ENCODE results near the gene DSP.

Gene DSP

DNA sequence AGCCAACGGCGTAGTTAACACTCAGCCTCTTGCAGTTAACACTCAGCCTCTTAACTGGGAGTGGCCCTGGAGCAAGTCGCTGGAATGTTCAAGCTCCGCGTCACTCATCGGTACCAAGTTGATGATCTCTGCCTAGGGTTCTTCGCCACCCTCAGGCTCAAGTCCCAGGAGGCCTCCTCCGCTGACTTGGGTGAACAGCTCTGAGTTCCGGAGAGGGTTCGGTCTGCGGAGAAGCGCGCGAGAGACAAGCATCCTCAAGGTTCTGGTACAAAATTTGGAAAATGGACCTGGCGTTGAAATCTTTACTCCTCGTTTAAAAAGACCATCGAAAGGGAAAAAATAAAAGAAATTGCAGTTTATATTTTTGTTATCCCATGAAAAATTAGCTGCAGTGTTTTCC lies 876 bp upstream of the DSP start:
- DNase-seq: no peak

DNA sequence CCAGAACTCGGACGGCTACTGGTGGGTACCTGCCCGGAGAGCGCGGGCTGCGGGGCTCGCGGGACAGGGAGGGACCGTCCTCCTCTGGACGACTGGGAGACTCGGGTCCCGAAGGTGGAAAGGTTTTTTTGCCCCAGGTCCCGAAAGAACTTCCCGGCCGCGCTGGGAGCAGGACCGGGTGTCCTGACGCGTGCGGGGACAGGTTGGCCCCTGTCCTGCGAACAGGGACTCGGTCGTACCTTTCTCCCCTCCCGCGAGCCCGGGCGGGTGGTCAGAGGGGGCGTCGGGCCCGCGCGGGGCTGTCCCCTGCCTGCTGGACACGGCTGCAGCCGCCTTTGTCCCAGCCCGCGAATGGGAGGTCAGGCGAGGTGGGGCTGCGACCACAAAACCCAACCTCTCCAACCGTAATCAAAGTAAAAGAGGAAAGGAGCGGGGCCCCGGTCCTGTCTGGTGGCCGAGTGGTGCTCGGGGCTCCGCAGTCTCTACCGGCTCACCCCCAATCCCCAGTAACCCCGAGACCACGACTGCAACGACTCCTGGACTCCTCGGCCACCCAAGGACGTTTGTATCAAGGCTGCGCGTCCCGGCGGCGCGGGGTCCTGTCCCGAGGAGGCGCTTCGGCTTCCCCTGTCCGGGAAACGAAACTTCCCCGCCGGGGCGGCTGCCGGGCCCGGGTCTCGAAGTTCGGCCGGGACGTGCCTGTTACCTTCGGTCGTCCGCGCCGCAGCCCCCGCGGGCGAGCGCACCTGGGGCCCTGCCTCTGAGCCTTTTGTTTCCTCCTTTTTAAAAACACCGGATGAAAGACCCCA lies 798 bp downstream of the DSP start:
- no peak for DNase-seq

DNA sequence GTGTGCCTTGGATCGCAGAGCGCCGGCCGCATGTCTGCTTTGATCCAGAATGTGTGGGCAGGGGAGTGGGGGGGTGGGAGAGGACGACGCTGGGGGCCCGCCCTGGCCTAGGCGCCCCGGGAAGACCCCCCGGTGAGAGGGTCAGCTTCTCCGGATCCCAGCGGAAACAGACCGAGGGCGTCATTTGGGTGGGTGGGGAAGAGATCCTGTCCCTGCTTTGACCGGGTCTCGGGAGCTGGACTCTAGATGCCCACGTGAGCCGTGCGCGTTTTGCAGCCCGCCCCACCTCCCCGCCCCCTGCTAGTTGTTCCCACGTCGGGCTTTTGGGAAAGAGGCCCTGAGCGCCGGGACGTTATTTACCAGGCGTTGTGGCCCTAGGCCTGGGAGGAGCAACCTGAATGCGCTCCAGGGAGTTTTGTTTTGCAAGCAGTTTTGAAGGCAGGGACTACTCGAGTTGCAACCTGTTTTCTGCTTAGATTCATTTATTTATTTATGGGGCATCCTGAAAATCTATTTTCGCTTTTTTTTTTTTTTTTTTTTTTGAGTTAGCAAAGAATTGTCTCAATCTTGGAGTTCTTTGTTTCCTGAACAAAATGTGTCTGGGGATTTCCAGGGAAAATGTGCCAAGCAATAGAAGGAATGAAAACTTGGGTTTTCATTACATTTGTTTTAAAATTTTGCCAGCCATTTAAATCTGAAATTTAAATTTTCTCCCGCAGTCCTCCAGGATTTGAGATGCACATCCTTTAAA lies 1.6 kb downstream of the DSP start:
- DNase-seq: no peak

DNA sequence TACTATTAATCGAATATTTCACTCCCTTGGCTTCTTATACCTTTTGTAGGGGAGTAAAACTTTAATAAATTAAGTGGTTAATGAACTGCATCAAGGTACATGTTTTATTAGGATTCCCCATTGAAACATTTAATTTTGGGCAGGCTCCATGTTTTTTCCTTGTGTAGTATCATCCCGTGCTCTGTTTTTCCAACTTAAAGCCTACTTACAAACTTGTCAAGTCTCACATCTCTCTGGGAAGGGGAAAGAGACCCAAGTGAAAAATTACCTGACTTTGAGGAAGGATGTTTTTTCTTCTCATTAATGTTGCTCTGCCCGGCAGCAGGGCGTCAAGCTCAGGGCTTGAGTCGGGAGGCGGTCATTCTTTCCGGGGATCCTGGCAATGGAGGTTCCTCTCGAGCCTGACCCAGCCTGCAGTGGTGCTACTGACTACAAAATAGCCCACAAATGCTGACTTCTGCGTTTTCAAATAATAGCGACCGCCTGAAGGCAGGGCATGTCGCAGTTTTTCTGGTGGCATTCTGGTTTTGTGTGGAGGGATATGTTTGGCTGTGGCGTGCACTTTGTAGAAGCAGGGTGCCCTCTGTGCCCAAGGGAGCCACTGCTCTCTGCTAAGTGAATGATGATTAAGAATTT lies 2.4 kb downstream of the DSP start:
- DNase-seq: no peak

DNA sequence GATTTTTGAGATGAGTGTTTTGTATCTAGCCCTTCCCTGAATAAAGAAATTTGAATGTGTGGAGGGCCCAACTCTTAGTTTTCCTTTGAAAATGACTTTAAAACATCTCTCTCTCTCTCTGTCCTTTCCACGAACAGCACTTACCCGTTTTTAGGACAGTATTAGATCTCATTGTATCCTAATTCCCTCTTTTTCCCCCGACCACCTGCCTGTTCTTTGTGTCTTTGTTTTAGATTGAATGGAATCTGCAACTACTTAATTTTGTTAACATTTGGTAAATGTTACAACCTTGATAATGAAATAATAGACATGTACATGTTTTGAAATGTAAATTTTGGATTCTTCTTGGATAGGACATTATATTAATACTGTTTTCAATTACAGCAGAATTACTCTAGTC lies 3.1 kb downstream of the DSP start:
- DNase-seq: no peak

DNA sequence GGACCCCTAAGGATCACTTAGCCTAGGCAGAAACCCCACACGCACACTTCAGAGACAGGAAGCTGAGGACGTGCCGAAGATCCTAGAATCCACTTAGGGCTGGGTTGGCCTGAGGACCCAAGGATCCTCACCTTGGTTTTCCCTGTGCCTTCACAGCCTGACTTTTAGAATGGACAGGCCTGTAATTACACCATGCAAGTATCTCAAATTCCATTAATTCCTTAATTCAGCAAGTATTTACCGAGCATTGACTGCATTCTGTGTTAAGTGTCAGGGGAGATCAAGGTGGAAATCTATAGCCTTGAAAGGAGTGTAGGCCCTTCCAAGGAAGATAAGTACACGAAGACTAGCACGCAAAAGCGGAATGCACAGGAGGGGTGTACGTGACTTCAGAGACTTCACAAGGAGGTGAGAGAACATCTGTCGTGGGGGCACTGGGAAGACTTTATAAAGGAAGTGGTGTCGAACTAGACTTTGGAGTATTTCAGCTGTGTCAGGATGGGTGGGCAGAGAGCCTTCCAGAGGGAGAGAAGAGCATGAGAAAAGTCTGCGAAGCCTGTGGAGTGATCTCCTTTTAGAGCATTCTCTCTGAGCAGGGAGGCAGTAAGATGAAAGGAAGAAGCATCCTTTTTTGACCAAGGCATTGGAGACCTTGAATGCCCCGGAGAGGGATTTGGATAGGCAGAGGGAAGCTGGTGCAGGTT lies 4.0 kb downstream of the DSP start:
- DNase-seq: no peak

DNA sequence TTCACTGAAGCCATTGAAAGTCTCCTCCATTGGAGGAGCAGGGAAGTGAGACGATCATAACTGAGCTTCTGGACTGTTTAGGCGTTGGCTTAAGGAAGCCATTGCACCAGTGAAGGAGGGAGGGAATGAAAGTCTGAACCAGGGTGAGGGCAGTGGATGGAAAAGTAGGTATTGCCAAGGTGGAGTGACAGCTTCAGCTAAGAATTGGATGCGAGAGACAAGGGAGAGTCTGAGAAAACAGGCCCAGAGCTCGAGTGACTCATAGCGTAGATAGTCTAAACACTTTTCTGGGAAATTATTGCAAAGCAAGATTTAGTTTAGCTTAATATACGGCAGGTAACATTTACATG lies 4.5 kb downstream of the DSP start:
- no peak for DNase-seq

DNA sequence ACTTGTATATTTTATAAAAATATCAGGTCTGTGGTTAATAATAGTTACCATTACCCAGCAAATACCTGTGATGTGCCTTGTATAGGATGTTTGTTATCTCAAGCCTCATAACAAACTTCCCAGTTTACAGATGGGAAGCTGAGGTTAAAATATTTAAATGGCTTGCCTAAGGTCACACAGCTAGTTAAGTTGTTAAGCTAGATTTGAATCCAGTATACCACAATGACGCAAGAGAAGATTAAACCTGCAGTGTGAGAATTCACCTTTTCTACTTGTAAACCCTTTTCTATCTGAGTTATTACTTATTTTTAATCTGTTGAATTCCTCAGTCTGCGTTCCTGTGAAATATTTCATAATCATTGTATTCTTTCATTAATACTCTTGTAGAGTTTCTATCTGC lies 4.9 kb downstream of the DSP start:
- DNase-seq: no peak

DNA sequence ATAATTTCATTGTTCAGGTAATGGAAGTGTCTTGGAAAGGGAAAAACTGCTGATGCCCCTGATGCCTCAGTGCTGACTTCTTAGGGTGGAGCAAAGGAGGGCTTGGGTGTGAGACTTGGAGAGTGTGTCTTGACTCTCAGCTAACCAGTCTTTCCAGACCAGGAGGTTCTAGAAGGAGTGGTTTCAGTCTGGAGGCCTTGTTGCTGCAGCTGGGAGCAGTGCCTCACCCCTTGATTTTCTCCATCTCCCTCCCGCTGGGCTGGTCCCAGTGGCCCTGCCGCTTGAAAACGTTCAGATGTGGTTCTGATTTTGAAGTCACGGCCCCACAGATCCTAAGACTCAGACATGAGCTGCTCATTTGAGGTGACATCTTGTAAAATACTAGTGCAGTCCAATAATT lies 5.4 kb downstream of the DSP start:
- DNase-seq: no peak

DNA sequence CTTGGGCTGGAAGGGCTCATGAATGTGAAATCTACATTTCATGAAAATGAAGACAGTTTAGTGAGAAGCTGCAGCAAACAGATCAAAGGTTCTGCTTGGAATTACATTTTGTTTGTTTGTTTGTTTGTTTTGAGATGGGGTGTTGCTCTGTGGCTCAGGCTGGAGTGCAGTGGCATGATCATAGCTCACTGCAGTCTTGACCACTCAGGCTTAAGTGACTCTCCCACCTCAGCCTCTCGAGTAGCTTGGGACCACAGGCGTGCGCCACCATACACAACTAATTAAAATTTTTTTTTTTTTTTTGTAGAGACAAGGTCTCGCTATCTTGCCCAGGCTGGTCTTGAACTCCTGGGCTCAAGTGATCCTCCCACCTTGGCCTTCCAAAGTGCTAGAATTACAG lies 5.8 kb downstream of the DSP start:
- DNase-seq: no peak

DNA sequence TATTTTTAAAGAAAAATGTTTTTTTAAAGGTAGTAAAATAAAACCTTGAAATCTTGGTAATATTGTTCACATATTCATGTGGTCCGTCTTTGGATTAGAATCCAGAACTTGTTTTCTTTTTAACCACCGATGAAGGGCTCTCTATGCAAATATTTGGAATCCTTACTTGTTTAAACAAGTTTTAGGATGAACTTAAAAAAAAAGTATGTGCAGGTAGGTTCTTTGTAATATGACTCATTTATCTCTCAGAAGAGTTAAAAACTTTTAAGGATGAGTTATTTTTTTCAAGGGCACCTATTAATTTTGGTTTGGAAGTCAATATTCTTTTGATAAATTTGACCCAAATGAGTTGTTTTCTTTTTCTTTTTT lies 8.9 kb downstream of the DSP start:
- no peak for DNase-seq

DNA sequence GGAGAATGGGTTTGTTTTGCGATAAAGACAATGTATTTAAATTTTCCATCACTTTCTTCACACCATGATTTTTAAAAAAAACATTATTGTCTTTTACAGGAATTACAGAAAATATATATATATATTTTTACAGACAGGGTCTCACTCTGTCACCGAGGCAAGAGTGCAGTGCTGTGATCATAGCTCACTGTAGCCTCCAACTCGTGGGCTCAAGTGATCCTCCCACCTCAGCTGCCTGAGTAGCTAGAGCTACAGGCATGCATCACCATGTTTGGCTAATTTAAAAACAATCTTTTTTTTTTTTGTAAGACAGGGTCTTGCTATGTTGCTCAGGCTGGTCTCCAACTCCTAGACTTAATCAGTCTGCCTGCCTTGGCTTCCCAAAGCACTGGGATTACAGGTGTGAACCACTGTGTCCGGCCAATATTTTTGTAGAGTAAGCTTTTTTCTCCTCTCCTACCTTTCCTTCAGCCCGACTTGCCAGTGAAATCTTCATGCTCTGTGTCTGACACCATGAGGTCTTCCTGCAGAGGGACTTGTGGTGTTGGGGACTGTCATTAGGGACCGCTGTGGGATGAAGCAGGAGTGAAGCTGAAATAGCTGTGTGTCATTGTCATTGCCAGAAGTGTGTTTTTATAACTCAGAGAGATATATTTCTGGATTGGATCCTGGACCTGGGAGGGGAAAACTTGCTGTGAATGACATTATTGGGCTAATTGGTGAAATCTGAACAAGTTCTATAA lies 13.2 kb downstream of the DSP start:
- no peak for DNase-seq

DNA sequence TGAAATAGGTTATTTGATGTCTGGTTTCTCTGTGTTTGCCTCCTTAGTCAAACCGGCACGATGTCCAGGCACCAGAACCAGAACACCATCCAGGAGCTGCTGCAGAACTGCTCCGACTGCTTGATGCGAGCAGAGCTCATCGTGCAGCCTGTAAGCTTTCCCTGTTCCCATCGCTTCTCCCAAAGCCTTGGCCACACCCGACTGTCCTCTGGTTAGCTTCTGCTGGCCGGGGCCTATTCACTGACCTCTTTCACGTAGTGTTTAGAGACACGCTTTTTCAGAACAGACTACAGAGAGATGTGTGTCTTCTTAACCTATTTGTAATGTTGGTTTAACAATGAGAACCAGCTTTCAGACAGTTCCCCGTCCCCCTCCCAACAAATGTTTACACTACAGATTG lies 14.2 kb downstream of the DSP start:
- DNase-seq: no peak

DNA sequence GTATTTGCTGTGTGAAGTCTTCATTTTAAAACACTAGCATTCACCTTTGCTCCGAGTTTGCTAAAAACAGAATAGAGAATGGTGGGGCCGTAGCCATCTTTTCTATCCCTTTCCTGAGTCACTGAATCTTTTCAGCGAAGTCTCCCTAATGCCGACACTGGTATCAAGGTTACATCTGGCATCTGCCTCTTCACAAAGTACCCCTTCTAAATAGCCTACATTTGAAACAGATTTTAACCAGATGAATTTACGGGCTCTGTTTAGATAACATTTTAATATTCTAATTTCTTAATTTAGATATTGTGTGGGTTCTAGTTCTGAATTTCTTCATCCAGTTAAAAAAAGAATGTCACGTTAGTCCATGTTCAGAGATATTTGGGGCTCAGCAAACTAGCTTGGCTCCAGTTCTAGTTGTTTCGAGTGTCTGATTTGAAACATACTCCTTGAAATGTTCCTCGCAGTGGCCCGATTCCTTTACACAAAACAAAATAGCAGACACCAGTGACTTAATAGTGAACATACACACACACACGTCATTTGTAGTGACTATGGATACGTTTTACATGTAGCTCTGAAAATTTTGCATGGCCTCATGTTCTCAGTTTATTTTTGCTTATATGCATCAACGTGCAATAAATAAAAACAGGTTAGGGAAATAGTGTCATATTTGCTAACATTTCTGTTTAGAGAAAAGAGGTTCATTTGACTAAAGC lies 15.1 kb downstream of the DSP start:
- no peak for DNase-seq

DNA sequence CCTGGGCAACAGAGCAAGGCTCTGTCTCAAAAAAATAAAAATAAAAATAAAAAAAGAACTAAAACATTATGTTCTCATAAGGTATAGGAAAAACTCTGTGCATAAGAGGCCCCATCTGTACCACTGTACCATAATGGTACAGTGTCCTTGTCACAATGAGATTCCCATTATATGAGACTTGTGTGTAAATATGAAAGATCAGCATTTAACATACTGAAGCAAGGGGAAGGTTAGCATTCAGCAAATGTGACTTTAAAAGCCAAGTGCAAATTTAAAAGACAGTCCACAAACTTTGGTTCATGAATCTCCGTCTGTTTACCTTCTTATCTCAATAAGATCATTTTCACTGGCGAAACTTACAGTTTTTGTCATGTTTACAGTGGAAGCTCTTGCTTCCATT lies 16.2 kb downstream of the DSP start:
- no peak for DNase-seq

DNA sequence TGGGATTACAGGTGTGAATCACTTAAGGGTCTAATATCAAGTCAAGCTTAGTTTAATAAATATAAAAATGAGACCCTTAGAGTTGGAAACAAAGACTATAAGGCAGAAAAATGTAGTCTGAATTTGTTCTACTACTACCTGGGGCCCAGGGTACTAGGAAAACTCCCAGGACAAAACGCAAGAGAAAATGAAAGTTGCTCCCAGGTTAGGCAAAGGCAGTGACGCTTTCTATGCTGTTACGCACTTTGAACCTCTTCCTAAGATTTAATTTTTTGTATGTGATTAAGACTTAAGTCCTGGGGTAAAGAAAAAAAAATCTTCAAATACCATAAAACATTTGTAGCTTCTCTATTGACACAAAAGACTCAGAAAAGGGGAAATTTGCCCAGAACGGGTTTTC lies 17.3 kb downstream of the DSP start:
- no peak for DNase-seq

DNA sequence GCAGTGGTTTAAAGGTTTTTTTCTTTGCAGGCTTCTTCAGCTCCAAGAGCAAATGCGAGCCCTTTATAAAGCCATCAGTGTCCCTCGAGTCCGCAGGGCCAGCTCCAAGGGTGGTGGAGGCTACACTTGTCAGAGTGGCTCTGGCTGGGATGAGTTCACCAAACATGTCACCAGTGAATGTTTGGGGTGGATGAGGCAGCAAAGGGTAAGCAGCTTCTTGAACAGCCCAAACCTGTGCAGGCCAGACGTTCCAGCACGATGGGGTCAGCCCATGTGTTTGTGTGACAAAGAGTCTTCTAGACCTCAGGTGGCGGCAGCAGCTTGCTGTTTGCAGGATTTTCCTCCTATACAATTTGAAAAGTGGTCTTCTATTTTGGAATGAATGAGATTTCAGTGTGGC lies 17.7 kb downstream of the DSP start:
- no peak for DNase-seq

DNA sequence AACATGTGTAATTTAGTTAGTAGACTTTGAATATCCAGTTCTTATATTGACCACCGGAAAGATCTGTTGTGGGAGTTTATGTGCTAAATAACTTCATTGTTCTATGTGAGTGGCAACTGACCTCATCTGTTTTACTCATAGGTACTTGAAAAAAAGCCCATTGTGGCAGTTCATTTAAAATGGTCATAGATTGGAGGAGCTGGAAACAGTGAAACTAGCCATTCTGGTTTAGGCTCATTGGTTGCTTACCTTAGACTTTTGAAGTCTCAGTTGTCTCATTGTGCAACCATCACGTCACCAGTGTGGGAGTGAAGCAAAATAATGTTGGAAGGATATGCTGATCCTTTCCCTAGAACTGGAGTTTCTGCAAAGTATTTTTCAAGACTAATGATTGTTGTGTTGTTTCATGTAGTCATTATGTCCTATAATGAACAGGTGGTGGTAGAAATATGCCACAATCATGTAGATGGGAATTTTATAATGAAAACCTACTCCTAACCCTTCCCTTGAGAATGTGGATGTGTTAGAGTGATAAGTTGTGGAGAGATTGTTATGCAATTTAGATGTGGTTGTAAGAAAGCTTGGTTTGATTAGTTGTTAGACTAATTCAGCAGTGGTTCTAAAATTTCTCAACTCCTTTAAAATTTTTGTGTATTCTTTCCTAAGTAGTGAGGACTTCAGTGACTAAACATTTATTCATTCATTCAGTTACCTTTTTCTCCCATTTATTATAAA lies 18.3 kb downstream of the DSP start:
- DNase-seq: no peak

DNA sequence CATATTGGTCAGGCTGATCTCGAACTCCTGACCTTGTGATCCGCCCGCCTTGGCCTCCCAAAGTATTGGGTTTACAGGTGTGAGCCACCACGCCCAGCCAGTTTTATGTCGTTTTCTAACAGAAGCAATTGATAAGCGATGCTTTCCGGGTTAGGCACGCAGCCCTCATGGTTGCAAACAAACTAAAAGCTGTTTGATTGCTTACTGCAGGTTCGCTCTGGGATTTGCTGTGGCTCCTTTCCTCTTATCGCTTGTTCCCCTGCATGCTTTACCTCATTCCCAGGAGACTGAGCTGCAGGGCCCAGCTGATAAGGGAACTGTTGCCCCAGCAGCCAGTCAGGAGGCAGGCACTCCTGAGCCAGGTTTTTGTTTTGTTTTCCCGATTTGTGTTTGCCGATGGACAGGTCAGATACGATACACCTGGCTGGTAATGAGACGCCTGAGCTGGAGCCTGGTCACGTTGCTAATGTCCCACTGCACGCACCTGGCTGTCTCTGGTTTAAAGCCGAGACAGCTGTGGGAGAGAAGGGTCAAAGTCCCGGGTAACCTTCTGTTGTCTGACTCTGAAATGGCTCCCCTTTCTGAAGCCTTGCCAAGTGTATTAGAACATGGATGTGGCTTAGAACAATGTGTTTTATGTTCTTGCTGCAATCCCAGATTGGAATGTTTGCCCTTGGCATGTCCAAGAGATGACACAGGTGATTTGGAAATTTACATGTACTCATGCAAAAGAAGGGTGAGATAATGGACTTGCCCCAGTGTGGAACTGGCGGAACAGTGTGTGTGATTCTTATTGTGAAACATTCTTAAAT lies 19.9 kb downstream of the DSP start:
- no peak for DNase-seq

DNA sequence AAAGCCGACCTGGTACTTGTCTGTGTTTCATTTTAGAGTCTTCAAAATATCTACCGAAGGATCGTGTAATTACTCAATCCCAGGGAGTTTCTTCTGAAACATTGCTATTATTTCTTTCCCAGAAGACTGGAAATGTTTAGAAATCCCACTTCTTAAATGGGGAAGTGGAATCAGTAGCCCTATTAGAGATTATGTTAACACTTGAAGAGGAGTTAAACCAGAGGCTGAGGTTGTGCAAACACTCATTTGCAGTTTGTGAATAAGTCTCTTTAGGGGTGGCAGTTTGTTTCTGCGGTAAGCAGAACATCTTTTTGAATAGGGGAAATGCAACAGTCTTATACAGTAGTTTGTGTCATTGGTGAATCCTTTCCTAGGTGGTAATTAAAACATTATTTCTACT lies 21.3 kb downstream of the DSP start:
- no peak for DNase-seq

DNA sequence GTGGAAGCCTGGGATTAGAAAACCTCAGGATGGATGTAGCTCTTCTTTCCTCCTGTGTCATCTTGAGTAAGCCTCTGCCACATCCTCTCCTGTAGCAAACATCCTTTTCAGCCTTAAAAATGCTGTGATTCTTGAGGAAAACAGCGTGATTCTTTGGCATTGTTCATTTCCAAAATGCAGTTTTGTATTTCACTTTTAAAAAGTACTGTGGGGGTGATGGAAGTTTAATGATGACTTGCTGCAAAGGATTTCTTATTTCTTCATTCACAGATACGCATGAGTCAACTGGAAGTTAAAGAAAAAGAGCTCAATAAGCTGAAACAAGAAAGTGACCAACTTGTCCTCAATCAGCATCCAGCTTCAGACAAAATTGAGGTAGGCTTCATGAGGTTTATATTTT lies 24.6 kb downstream of the DSP start:
- DNase-seq: no peak

All from central memory CD4-positive, alpha-beta T cell (primary cell).